ENCODE data around the gene TIMM17A.
A peak's percentile ranks its signal among the peaks of the same experiment; 100 is the strongest.
"Not testable (repeated sequence)": the region's sequence is repeated elsewhere in the genome, so short reads cannot be mapped to it uniquely, and the experiment has no call there.

TIMM17A gene

GRCh38 chr1:201946224-201946908, 8.9 kb upstream of the TIMM17A start, which contains the start of gene LMOD1:
LMOD1 (minus strand) TSS chr1:201946548; CDS start chr1:201946340, 208 bp downstream.
- peaks cover 10% of the 10 kb centered on the region for H3K4me1 Mint-ChIP-seq
- H3K27me3 Mint-ChIP-seq = peaks cover 75% of the 10 kb centered on the region
- no peak within 1 kb of the TSS for H3K4me3 Mint-ChIP-seq
- CTCF ChIA-PET = interaction anchor here (0.6 to 2.3 kb wide), 4 partner anchors 8 to 201 kb away, joined by 3 to 12 read pairs (median 4); no protein-coding TSS in a partner anchor
- no peaks in the 10 kb centered on the region for H3K9me3 Mint-ChIP-seq
- no peak within 1 kb of the TSS for H3K27ac Mint-ChIP-seq
- no peak for DNase-seq
- no peaks in the 10 kb centered on the region for H3K36me3 Mint-ChIP-seq

- Mint-ChIP-seq H3K4me3 (no peak overlapping the region), H3K27me3 (peaks cover 67% of the 10 kb centered on the region), H3K4me1 (peaks cover 10% of the 10 kb centered on the region)
Observed at GRCh38 chr1:201947697-201948008, 7.7 kb upstream of the TIMM17A start.

GRCh38 chr1:201949491-201949890, 5.8 kb upstream of the TIMM17A start:
- H3K27ac Mint-ChIP-seq = no peak overlapping the region
- H3K9me3 Mint-ChIP-seq = no peaks in the 10 kb centered on the region
- CTCF ChIA-PET = interaction anchor here (2.3 kb wide), 1 partner anchor 54 kb away, joined by 9 read pairs; no protein-coding TSS in a partner anchor
- peaks cover 54% of the 10 kb centered on the region for H3K27me3 Mint-ChIP-seq
- H3K36me3 Mint-ChIP-seq = no peaks in the 10 kb centered on the region
- H3K4me1 Mint-ChIP-seq = peaks cover 14% of the 10 kb centered on the region
- DNase-seq = no peak
- no peak overlapping the region for H3K4me3 Mint-ChIP-seq

More at GRCh38 chr1:201947697-201948008, 7.7 kb upstream of the TIMM17A start:
- Mint-ChIP-seq H3K9me3 (no peaks in the 10 kb centered on the region), H3K36me3 (no peaks in the 10 kb centered on the region), H3K27ac (no peak overlapping the region)
- CTCF ChIA-PET = no interaction called here
- no peak for DNase-seq

- peak; percentile 26 for DNase-seq
Observed at GRCh38 chr1:201954263-201955008, 867 bp upstream of the TIMM17A start.

GRCh38 chr1:201955729-201956143, 433 bp downstream of the TIMM17A start:
- H3K4me1 Mint-ChIP-seq = peaks cover 24% of the 10 kb centered on the region

More at GRCh38 chr1:201954263-201955008, 867 bp upstream of the TIMM17A start:
- CTCF ChIA-PET = interaction anchor here (0.7 to 4.0 kb wide), 3 partner anchors 8 to 58 kb away, joined by 4 to 15 read pairs (median 4); partner anchors contain the start of gene LMOD1
- Mint-ChIP-seq H3K27me3 (peaks cover 17% of the 10 kb centered on the region), H3K36me3 (peaks cover 9% of the 10 kb centered on the region), H3K27ac (peak overlapping the region; percentile 91), H3K4me1 (peaks cover 24% of the 10 kb centered on the region), H3K9me3 (no peaks in the 10 kb centered on the region), H3K4me3 (peak overlapping the region; percentile 95)

GRCh38 chr1:201958348-201958747, 3.0 kb downstream of the TIMM17A start:
- no peak overlapping the region for H3K27ac Mint-ChIP-seq
- H3K9me3 Mint-ChIP-seq = no peaks in the 10 kb centered on the region
- H3K36me3 Mint-ChIP-seq = peaks cover 24% of the 10 kb centered on the region
- peaks cover 24% of the 10 kb centered on the region for H3K4me1 Mint-ChIP-seq
- peaks cover 5% of the 10 kb centered on the region for H3K27me3 Mint-ChIP-seq
- H3K4me3 Mint-ChIP-seq = no peak overlapping the region
- CTCF ChIA-PET = interaction anchor here (0.7 to 1.3 kb wide), 2 partner anchors 25 to 278 kb away, joined by 3 to 4 read pairs; partner anchors contain the start of gene RNPEP
- no peak for DNase-seq

More at GRCh38 chr1:201955729-201956143, 433 bp downstream of the TIMM17A start:
- H3K9me3 Mint-ChIP-seq = no peaks in the 10 kb centered on the region
- H3K36me3 Mint-ChIP-seq = peaks cover 13% of the 10 kb centered on the region
- DNase-seq = no peak
- CTCF ChIA-PET = interaction anchor here (0.7 to 4.0 kb wide), 3 partner anchors 17 to 60 kb away, joined by 3 to 15 read pairs (median 3); no protein-coding TSS in a partner anchor
- peaks cover 11% of the 10 kb centered on the region for H3K27me3 Mint-ChIP-seq
- peak overlapping the region; percentile 95 for H3K4me3 Mint-ChIP-seq
- H3K27ac Mint-ChIP-seq = peak overlapping the region; percentile 91

GRCh38 chr1:201962382-201962781, 7.1 kb downstream of the TIMM17A start:
- not testable (repeated sequence) for H3K4me3 Mint-ChIP-seq, DNase-seq, H3K4me1 Mint-ChIP-seq, H3K27ac Mint-ChIP-seq, H3K9me3 Mint-ChIP-seq, H3K27me3 Mint-ChIP-seq
- H3K36me3 Mint-ChIP-seq = peaks cover 44% of the 10 kb centered on the region
- CTCF ChIA-PET = interaction anchor here (1.0 to 1.2 kb wide), 2 partner anchors 11 to 85 kb away, joined by 3 read pairs; no protein-coding TSS in a partner anchor

- CTCF ChIA-PET = interaction anchor here (2.5 kb wide), 1 partner anchor 69 kb away, joined by 12 read pairs; no protein-coding TSS in a partner anchor
- no peaks in the 10 kb centered on the region for H3K9me3 Mint-ChIP-seq
- no peaks in the 10 kb centered on the region for H3K4me1 Mint-ChIP-seq
- no peaks in the 10 kb centered on the region for H3K27me3 Mint-ChIP-seq
- peaks cover 42% of the 10 kb centered on the region for H3K36me3 Mint-ChIP-seq
- H3K27ac Mint-ChIP-seq = no peak overlapping the region
- DNase-seq = no peak
- no peak overlapping the region for H3K4me3 Mint-ChIP-seq
Observed at GRCh38 chr1:201964261-201964660, 9.0 kb downstream of the TIMM17A start.

- Mint-ChIP-seq H3K4me1 (no peaks in the 10 kb centered on the region), H3K27me3 (no peaks in the 10 kb centered on the region), H3K4me3 (no peak overlapping the region), H3K27ac (no peak overlapping the region), H3K36me3 (peaks cover 48% of the 10 kb centered on the region), H3K9me3 (no peaks in the 10 kb centered on the region)
- no peak for DNase-seq
- CTCF ChIA-PET = interaction anchor here (0.9 to 1.7 kb wide), 3 partner anchors 12 to 70 kb away, joined by 3 to 5 read pairs (median 4); no protein-coding TSS in a partner anchor
Observed at GRCh38 chr1:201966171-201966570, 10.9 kb downstream of the TIMM17A start.

GRCh38 chr1:201968202-201968925, 13.1 kb downstream of the TIMM17A start:
- Mint-ChIP-seq H3K27me3 (no peaks in the 10 kb centered on the region), H3K4me3 (no peak overlapping the region), H3K36me3 (peaks cover 38% of the 10 kb centered on the region), H3K9me3 (no peaks in the 10 kb centered on the region), H3K27ac (no peak overlapping the region), H3K4me1 (no peaks in the 10 kb centered on the region)
- no peak for DNase-seq
- CTCF ChIA-PET = interaction anchor here (0.6 to 2.8 kb wide), 2 partner anchors 11 to 73 kb away, joined by 3 to 12 read pairs; no protein-coding TSS in a partner anchor

- peaks cover 29% of the 10 kb centered on the region for H3K36me3 Mint-ChIP-seq
- no peaks in the 10 kb centered on the region for H3K4me1 Mint-ChIP-seq
- peaks cover 10% of the 10 kb centered on the region for H3K27me3 Mint-ChIP-seq
- no peaks in the 10 kb centered on the region for H3K9me3 Mint-ChIP-seq
- no peak for DNase-seq
- H3K4me3 Mint-ChIP-seq = no peak overlapping the region
- no peak overlapping the region for H3K27ac Mint-ChIP-seq
- CTCF ChIA-PET = interaction anchor here (0.9 to 3.9 kb wide), 3 partner anchors 29 to 78 kb away, joined by 3 to 81 read pairs (median 6); no protein-coding TSS in a partner anchor
Observed at GRCh38 chr1:201970334-201971159, 15.2 kb downstream of the TIMM17A start.

GRCh38 chr1:201982082-201982622, 26.8 kb downstream of the TIMM17A start:
- Mint-ChIP-seq H3K27me3 (peaks cover 17% of the 10 kb centered on the region), H3K9me3 (no peaks in the 10 kb centered on the region), H3K36me3 (peaks cover 2% of the 10 kb centered on the region), H3K4me3 (peak overlapping the region; percentile 89), H3K4me1 (peaks cover 20% of the 10 kb centered on the region), H3K27ac (peak overlapping the region; percentile 82)
- CTCF ChIA-PET = interaction anchor here (0.9 to 2.7 kb wide), 4 partner anchors 9 to 86 kb away, joined by 4 to 13 read pairs (median 5); no protein-coding TSS in a partner anchor
- DNase-seq = peak; percentile 79
